Aorta (tissue), 5 donors: ENCODE data around the gene EBPL. TPM values are rescaled to one million over a fixed set of nuclear protein-coding genes. Genes with fewer than 3 reads are reported as not detected.
"Not testable (repeated sequence)": the region's sequence is repeated elsewhere in the genome, so short reads cannot be mapped to it uniquely, and the experiment has no call there.

ENCODE experiments used
- ATAC-seq: fragments of 200-7000 bp; cut with Tn5 transposase; one replicate; pipeline ENCODE4 v1.9.1; 2022; ENCODE audit warnings: moderate library complexity; ENCODE audit not compliant: low FRiP score
- DNase-seq, 2 donors: peaks; one replicate each; pipeline ENCODE4 v3.0.0-alpha.2; 2020
- H3K27ac ChIP-seq, 2 donors: one replicate each; pipeline ENCODE4 v1.5.1; 2013; ENCODE audit warnings: low read length in 2 of 2, mild to moderate bottlenecking in 2 of 2, moderate library complexity in 2 of 2, control low read depth in 1 of 2, inconsistent platforms in 1 of 2, low read depth in 1 of 2
- H3K27me3 ChIP-seq, 2 donors: one replicate each; pipeline ENCODE4 v1.6.1; 2013; ENCODE audit warnings: control low read depth in 1 of 2, low read length in 1 of 2, mild to moderate bottlenecking in 1 of 2, moderate library complexity in 1 of 2; ENCODE audit not compliant: insufficient read depth in 2 of 2, control insufficient read depth in 1 of 2
- H3K36me3 ChIP-seq, 2 donors: one replicate each; pipeline ENCODE4 v1.6.1; 2013; ENCODE audit warnings: control low read depth in 1 of 2, low read length in 1 of 2, mild to moderate bottlenecking in 1 of 2; ENCODE audit not compliant: insufficient read depth in 2 of 2, control insufficient read depth in 1 of 2
- H3K4me1 ChIP-seq, 2 donors: one replicate each; pipeline ENCODE4 v1.6.1; 2013; ENCODE audit warnings: low read length in 2 of 2, control low read depth in 1 of 2, mild to moderate bottlenecking in 1 of 2, moderate library complexity in 1 of 2; ENCODE audit not compliant: insufficient read depth in 2 of 2, control insufficient read depth in 1 of 2
- H3K4me3 ChIP-seq, 2 donors: one replicate each; pipeline ENCODE4 v1.5.1; 2013; ENCODE audit warnings: low read length in 2 of 2, control low read depth in 1 of 2, mild to moderate bottlenecking in 1 of 2
- H3K9me3 ChIP-seq: one replicate; pipeline ENCODE4 v1.6.1; 2013; ENCODE audit warnings: mild to moderate bottlenecking, low read length; ENCODE audit not compliant: control insufficient read depth
- WGBS, 2 donors: extraction: QIAGEN DNeasy Blood & Tissue Kit; methylation state at CpG; one replicate each; pipeline ENCODE4 v1.1.7; 2013; 5-methylcytosine and 5-hydroxymethylcytosine counted together
- intact Hi-C, 2 donors: fragments of 100-400 bp; cut with DNase I; formaldehyde crosslinking; loops; one replicate each; pipeline versions ENCODE4 v1.14.2 to v1.15.0; 2022
- polyA plus RNA-seq, 2 donors: library from polyadenylated mRNA; stranded (reverse); fragments of 200-250 nt; gene quantifications; one replicate each; pipeline ENCODE4 v1.2.3, GENCODE V29; 2013
- total RNA-seq, 2 donors: library from RNA; stranded (reverse); fragmentation: NEBNext Ultra II Directional; extraction: Animal tissue kit (Norgen Biotek cat#: 25700); gene quantifications; one replicate each; pipeline ENCODE4 v1.2.1, GENCODE V29; 2021
- donor health status: healthy with polysubstance abuse.
- donor health status: Bipolar disorder and iron deficiency.
- donor health status: DM: no; HTN: no; CAD: no.
- donor health status: DM: no; HTN: no; CAD: no.
- donor health status: DM: yes; HTN: yes; CAD: no.

EBPL gene
- total and polyA plus RNA-seq, 4 donors: 23.7 to 36.4 (median 27.9) TPM

DNA sequence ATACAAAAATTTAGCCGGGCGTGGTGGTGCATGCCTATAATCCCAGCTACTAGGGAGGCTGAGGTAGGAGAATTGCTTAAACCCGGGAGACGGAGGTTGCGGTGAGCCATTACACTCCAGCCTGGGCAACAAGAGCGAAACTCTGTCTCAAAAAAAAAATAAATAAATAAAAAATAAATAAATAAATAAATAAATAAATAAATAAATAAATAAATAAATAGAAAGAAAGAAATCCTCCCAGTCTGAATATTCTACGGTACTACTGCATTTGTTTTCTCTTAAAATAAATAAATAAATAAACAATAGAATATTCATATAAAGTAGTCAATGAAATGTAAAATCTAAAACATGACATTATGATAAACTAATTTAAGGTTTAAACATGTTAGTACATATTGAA is 13.0 kb upstream of the EBPL start:
- H3K27me3 ChIP-seq, H3K4me1 ChIP-seq, H3K27ac ChIP-seq, DNase-seq, H3K4me3 ChIP-seq, H3K9me3 ChIP-seq, intact Hi-C loops, H3K36me3 ChIP-seq, ATAC-seq: not testable (repeated sequence)
- 92 to 96% methylated on average over 7 of the region's 7 CpGs for WGBS, 2 donors

DNA sequence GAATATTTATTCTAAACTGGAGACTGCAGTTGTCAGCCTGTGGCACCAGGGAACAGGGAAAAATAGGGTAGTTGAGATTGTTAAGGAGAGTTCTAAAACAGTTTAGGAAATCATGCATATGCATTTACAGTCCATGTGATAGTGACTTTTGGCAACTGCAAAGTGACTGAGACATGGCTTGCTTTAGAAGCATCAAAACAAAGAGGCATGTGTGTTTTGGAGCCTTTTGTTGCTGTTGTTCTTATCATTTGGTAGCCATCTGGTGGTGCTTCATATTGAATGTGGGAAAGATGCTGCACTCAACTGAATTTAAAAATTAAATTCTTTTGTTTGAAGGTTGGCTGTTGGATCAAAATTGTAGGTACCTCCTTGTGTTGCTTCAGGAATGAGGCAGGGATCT is 10.2 kb upstream of the EBPL start:
- intact Hi-C loops: no loop called here
- peaks cover 4 to 6% of the 10 kb centered on the region in 2 donors for H3K36me3 ChIP-seq

DNA sequence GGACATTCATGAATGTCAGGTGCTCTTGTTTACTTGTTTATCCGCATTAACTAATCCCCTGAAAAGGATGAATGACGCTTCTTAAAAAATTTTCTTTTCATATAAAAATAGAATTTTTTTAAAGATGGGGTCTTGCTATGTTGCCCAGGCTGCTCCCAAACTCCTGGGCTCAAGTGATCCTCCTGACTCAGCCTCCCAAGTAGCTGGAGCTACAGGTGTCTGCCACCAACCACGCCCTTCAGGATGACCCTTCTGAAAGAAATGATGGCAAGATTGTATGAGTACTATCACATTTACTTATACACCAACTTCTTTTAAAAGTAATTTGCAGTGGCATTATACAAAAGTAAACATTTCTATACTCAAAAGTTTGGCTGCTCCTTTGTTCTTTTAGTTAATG is 6.2 kb upstream of the EBPL start:
- intact Hi-C loops: loop anchor here in 1 of 2 donors (10.0 kb wide), 1 partner anchor 97 kb away; the partner anchor contains the start of gene KPNA3
- DNase-seq: no peak
- Histone ChIP-seq H3K27ac (no peak overlapping the region), H3K4me1 (no peaks in the 10 kb centered on the region), H3K4me3 (no peak overlapping the region), H3K36me3 (peaks cover 2 to 6% of the 10 kb centered on the region in 2 donors), H3K27me3 (no peaks in the 10 kb centered on the region), H3K9me3 (no peaks in the 10 kb centered on the region)
- no peak for ATAC-seq
- 98 to 99% methylated on average over 3 of the region's 3 CpGs for WGBS, 2 donors

More for the DNA sequence above, 10.2 kb upstream of the EBPL start:
- DNase-seq (no peak), ATAC-seq (no peak)
- no peaks in the 10 kb centered on the region for H3K27me3 ChIP-seq
- H3K4me3 ChIP-seq: no peak overlapping the region
- H3K9me3 ChIP-seq: no peaks in the 10 kb centered on the region
- no peak overlapping the region for H3K27ac ChIP-seq
- H3K4me1 ChIP-seq: no peaks in the 10 kb centered on the region

DNA sequence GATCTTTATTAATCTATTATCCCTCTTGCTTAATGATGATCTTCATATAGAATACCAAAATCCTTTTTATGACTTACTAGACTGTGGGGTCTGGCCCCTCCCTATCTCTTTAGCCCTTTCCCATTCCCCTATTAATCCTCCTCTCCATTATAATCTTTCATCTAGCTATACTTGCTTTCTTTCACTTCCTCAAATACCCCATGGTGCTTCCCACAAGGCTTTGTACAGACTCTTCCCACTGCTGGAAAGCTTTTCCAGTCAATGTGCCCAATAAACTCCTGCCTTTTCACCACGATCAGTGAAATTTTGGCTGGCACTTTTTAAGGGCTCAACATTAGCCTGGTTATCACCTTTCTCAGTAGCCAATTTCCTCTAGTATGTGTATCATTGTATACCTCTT is 3.2 kb upstream of the EBPL start:
- Histone ChIP-seq H3K36me3 (no peaks in the 10 kb centered on the region), H3K9me3 (no peaks in the 10 kb centered on the region), H3K4me3 (no peak overlapping the region), H3K4me1 (no peaks in the 10 kb centered on the region), H3K27me3 (no peaks in the 10 kb centered on the region), H3K27ac (no peak overlapping the region)
- DNase-seq: no peak
- 68 to 86% methylated on average over 1 of the region's 1 CpG for WGBS, 2 donors
- intact Hi-C loops: loop anchor here in 1 of 2 donors (10.0 kb wide), 1 partner anchor 100 kb away; the partner anchor contains the start of gene KPNA3
- ATAC-seq: no peak

DNA sequence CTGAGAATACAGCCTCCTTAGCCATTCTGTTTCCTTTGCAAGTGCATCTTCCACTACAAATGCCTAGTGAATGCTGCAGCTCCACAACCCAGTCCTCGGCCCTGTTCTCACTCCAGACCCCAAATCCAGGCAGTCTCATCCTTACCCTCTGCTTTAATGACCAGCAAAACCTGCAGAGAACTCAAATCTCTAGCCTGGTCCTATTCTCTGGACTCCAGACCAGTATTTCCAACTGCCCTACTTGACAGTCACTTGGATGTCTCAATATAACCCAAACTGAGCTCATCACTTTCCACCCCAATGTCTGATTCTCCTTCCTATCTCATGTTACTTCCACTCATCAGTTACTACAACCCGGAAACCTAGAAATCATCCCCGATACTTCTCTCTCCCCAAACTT is 2.6 kb upstream of the EBPL start:
- no peaks in the 10 kb centered on the region for H3K9me3 ChIP-seq
- H3K4me3 ChIP-seq: no peak overlapping the region
- 83 to 84% methylated on average over 3 of the region's 3 CpGs for WGBS, 2 donors
- no peak for DNase-seq
- H3K4me1 ChIP-seq: no peaks in the 10 kb centered on the region
- H3K27me3 ChIP-seq: no peaks in the 10 kb centered on the region
- no peak for ATAC-seq
- no peak overlapping the region for H3K27ac ChIP-seq
- no peaks in the 10 kb centered on the region for H3K36me3 ChIP-seq
- intact Hi-C loops: loop anchor here in 1 of 2 donors (10.0 kb wide), 1 partner anchor 101 kb away; the partner anchor contains the start of gene KPNA3

DNA sequence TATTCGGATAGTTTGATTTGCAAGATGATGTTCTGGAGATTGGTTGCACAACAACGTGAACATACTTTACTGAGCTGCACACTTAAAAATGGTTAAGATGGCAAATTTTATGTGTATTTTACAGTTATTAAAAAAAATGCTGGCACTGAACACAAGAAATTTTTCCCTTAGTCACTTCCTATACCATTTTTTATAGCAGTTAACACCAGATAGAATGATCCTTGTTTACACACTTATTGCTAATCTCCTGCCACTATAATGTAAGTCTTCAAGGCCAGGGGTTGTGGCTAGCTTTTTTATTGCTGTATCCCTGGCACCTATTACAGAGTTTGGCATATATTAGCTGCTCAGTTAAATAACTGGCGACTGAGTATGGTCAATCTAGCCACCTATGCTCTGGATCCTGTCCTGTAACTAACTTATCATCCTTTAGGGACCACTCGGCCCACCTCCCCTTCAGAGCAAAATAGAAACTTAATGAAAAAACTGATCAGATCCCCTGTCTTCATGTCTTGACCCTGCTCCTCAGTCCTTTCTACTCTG is 2.0 kb upstream of the EBPL start:
- DNase-seq (no peak), ATAC-seq (no peak)
- intact Hi-C loops: loop anchor here in 1 of 2 donors (10.0 kb wide), 1 partner anchor 102 kb away; the partner anchor contains the start of gene KPNA3
- Histone ChIP-seq H3K4me1 (no peaks in the 10 kb centered on the region), H3K9me3 (no peaks in the 10 kb centered on the region), H3K27me3 (no peaks in the 10 kb centered on the region), H3K27ac (no peak overlapping the region), H3K4me3 (no peak overlapping the region), H3K36me3 (no peaks in the 10 kb centered on the region)
- WGBS, 2 donors: 76 to 81% methylated on average over 4 of the region's 4 CpGs

DNA sequence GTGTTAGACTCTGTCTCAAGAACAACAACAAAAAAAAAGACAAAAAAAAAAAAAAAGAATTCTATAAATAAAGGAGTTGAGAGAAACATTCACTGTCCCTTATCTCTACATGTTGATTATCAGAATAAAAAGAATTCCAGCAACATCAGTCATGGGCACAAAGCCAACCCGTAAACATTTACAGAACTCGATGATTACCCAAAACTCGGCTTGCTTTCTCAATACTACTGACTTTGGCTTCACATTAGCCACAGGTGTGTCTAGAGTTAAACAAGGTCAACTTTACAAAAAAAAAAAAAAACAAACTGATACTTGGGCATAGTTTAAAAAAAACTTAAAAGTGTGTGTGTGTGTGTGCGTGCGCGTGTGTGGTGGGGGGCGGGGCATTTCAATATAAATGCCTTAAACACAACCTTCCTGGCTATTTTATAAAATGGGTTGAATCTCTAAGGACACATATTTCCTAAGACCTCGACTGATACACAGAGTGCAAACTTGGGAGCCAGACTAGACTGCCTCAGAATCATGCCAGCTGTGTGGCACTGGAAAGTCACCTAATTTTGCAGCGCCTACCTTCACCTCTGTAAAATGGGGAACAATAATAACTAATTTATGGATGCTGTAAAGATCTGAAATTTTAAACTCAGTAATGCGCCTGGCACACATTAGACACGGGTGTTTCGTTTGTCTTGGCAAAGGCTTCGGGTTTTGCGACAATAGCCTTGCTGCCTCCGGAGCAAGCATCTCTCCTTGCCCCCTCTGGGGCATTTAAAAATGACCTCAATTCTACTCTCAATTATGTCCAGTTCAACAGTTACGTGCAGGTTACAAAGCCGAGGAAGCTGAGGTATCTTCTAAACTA is 922 bp downstream of the EBPL start:
- Histone ChIP-seq H3K4me1 (no peaks in the 10 kb centered on the region), H3K9me3 (no peaks in the 10 kb centered on the region), H3K27ac (no peak overlapping the region), H3K27me3 (no peaks in the 10 kb centered on the region), H3K4me3 (peak overlapping the region; percentile 82 to 92), H3K36me3 (no peaks in the 10 kb centered on the region)
- intact Hi-C loops: loop anchor here in 1 of 2 donors (10.0 kb wide), 1 partner anchor 104 kb away; the partner anchor contains the start of gene KPNA3
- DNase-seq: no peak
- no peak for ATAC-seq
- WGBS, 2 donors: 8% methylated on average over 17 of the region's 17 CpGs

DNA sequence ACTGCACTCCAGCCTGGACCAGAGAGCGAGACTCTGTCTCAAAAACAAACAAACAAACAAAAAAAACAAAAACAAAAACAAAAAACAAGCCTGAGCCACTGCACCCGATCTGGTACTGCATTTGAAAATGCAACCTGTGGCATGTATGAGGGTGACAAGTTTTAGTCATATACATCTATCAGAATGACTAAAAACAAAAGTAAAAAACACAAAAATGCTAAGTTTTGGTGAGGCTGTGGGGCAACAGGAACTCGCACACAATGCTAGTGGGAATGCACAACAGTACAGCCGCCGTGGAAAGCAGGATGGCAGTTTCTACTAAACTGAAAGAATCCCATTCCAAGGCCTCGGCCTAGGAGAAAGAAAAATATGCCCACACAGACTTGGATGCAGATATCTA is 7.8 kb downstream of the EBPL start:
- WGBS, 2 donors: 94 to 97% methylated on average over 6 of the region's 6 CpGs
- no peak for ATAC-seq
- no peak overlapping the region for H3K27ac ChIP-seq
- H3K9me3 ChIP-seq: no peaks in the 10 kb centered on the region
- H3K27me3 ChIP-seq: no peaks in the 10 kb centered on the region
- no peak for DNase-seq
- intact Hi-C loops: no loop called here
- H3K36me3 ChIP-seq: no peaks in the 10 kb centered on the region
- no peak overlapping the region for H3K4me3 ChIP-seq
- H3K4me1 ChIP-seq: no peaks in the 10 kb centered on the region
